Prostate gland (tissue), 2 donors: Measurements from ENCODE around the gene RYK.

Source experiments
- POLR2A ChIP-seq: fragments of 450-650 bp; IDR thresholded peaks from one replicate; pipeline ENCODE4 v1.6.1; 2016; ENCODE audit warnings: antibody characterized with exemption, mild to moderate bottlenecking
- POLR2AphosphoS5 ChIP-seq: sonication (generic); formaldehyde crosslinking; IDR thresholded peaks from one replicate; pipeline ENCODE4 v1.6.1; 2017; ENCODE audit warnings: antibody characterized with exemption
- TF ChIP-seq, protein P1 (sequence below), 4 experiments: fragments of 200-600 bp in 2 of 4; fragments of 450-650 bp in 2 of 4; sonication (generic) in 2 of 4; IDR thresholded peaks; 1 replicate in 3 of 4; 2 replicates in 1 of 4; pipeline ENCODE4 v1.5.1; 2016 to 2019; ENCODE audit warnings: antibody characterized with exemption in 4 of 4, mild to moderate bottlenecking in 2 of 4, moderate library complexity in 2 of 4

DNA sequence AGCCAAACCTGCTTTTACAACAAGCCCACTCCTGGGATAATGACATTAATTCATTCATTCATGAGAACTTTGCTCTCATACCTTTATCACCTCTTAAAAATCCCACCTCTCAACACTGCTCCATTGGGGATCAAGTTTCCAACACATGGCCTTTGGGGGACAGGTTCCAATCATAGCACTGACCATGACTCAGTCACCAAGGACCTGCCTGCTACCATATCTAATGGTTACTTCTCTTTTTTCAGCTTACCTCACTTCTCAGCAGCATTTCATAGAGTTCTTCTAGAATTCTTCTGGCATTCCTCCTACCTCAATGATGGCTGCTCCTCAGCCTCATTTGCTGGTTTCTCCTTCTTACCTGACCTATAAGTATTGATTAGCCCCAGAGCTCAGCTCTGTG is 36.9 kb upstream of the RYK start:
- TF ChIP-seq POLR2A: no peak
- TF ChIP-seq, protein P1, sequence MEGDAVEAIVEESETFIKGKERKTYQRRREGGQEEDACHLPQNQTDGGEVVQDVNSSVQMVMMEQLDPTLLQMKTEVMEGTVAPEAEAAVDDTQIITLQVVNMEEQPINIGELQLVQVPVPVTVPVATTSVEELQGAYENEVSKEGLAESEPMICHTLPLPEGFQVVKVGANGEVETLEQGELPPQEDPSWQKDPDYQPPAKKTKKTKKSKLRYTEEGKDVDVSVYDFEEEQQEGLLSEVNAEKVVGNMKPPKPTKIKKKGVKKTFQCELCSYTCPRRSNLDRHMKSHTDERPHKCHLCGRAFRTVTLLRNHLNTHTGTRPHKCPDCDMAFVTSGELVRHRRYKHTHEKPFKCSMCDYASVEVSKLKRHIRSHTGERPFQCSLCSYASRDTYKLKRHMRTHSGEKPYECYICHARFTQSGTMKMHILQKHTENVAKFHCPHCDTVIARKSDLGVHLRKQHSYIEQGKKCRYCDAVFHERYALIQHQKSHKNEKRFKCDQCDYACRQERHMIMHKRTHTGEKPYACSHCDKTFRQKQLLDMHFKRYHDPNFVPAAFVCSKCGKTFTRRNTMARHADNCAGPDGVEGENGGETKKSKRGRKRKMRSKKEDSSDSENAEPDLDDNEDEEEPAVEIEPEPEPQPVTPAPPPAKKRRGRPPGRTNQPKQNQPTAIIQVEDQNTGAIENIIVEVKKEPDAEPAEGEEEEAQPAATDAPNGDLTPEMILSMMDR (IDR thresholded peaks at IDR 0.05): no peak
- TF ChIP-seq POLR2AphosphoS5: no peak
